ENCODE data around the gene TENM3. TPM values are rescaled to one million over a fixed set of nuclear protein-coding genes. Genes with fewer than 3 reads are reported as not detected.

Gene TENM3
- total RNA-seq, 2 experiments from 2014 or later, result not detected

- ChIA-PET CTCF (ENCODE audit: unreplicated experiment) (interaction anchor here (0.6 kb wide), 1 partner anchor 608 kb away, joined by 3 read pairs; no protein-coding TSS in a partner anchor), POLR2A (interaction anchor here (0.6 kb wide), 1 partner anchor 323 kb away, joined by 3 read pairs; no protein-coding TSS in a partner anchor)
- Histone ChIP-seq H3K4me2 (ENCODE audit: low read length) (no peak overlapping the region), H4K20me1 (ENCODE audit: insufficient read depth, low read length) (no peaks in the 10 kb centered on the region), H3K4me3 (ENCODE audit: low read depth, low read length, poor library complexity, severe bottlenecking) (no peak overlapping the region), H3K9me3 (ENCODE audit: low read length) (no peaks in the 10 kb centered on the region), H2AFZ (ENCODE audit: low read length) (no peak overlapping the region), H3K36me3 (ENCODE audit: insufficient read depth, low read length) (no peaks in the 10 kb centered on the region), H3K9me2 (ENCODE audit: insufficient read depth, low read length) (no peaks in the 10 kb centered on the region), H3K4me1 (ENCODE audit: insufficient read depth, low read length, poor library complexity, severe bottlenecking) (no peaks in the 10 kb centered on the region), H3K79me2 (ENCODE audit: insufficient read depth, low read depth, low read length) (no peaks in the 10 kb centered on the region), H3K27ac (ENCODE audit: low read depth, low read length, poor library complexity, severe bottlenecking) (no peak overlapping the region)
- TF ChIP-seq EZH2phosphoT487 (IDR thresholded peaks at IDR 0.05; ENCODE audit: borderline replicate concordance, low read depth, low read length) (no peak), CTCF (conservative IDR thresholded peaks at IDR 0.05; ENCODE audit: low read length) (no peak)
- no peak for DNase-seq (ENCODE audit: low spot score)
- BruUV-seq (replicated peaks), result no TSS peak
- intact Hi-C loops (cut with micrococcal nuclease; ENCODE audit: unreplicated experiment), result loop anchor here (5.0 kb wide), 1 partner anchor 328 kb away; no protein-coding TSS in a partner anchor
Observed at GRCh38 chr4:182805321-182805720, 562.1 kb downstream of the TENM3 start.

GRCh38 chr4:182805750-182806149 lies 562.5 kb downstream of the TENM3 start:
- no peak overlapping the region for H3K27ac ChIP-seq (ENCODE audit: low read depth, low read length, poor library complexity, severe bottlenecking)
- TF ChIP-seq CTCF (conservative IDR thresholded peaks at IDR 0.05; ENCODE audit: low read length), result no peak
- no peak for TF ChIP-seq EZH2phosphoT487 (IDR thresholded peaks at IDR 0.05; ENCODE audit: borderline replicate concordance, low read depth, low read length)
- no peaks in the 10 kb centered on the region for H3K9me3 ChIP-seq (ENCODE audit: low read length)
- H2AFZ ChIP-seq (ENCODE audit: low read length), result no peak overlapping the region
- intact Hi-C loops (cut with micrococcal nuclease; ENCODE audit: unreplicated experiment), result loop anchor here (5.0 kb wide), 1 partner anchor 328 kb away; no protein-coding TSS in a partner anchor
- no peaks in the 10 kb centered on the region for H3K4me1 ChIP-seq (ENCODE audit: insufficient read depth, low read length, poor library complexity, severe bottlenecking)
- H4K20me1 ChIP-seq (ENCODE audit: insufficient read depth, low read length), result no peaks in the 10 kb centered on the region
- no peak overlapping the region for H3K4me2 ChIP-seq (ENCODE audit: low read length)
- DNase-seq (ENCODE audit: low spot score), result no peak
- ChIA-PET CTCF (ENCODE audit: unreplicated experiment) (interaction anchor here (0.6 kb wide), 1 partner anchor 609 kb away, joined by 3 read pairs; no protein-coding TSS in a partner anchor), POLR2A (interaction anchor here (0.6 kb wide), 1 partner anchor 323 kb away, joined by 3 read pairs; no protein-coding TSS in a partner anchor)
- no TSS peak for BruUV-seq (replicated peaks)
- no peaks in the 10 kb centered on the region for H3K36me3 ChIP-seq (ENCODE audit: insufficient read depth, low read length)
- H3K79me2 ChIP-seq (ENCODE audit: insufficient read depth, low read depth, low read length), result no peaks in the 10 kb centered on the region
- no peak overlapping the region for H3K4me3 ChIP-seq (ENCODE audit: low read depth, low read length, poor library complexity, severe bottlenecking)
- H3K9me2 ChIP-seq (ENCODE audit: insufficient read depth, low read length), result no peaks in the 10 kb centered on the region

Data from OCI-LY7 (cell line).